SU-DHL-6 (cell line): ENCODE data around the gene NLGN1.

Experiments used
- H2AFZ ChIP-seq: fragments of 200-600 bp; sonication (generic); 2 replicates; pipeline ENCODE4 v1.6.1; 2014; ENCODE audit warnings: low read depth, mild to moderate bottlenecking, moderate library complexity, mixed read lengths, antibody characterized with exemption, low read length; ENCODE audit not compliant: severe bottlenecking
- H3F3A ChIP-seq: fragments of 200-600 bp; shearing (Covaris generic); 2 replicates; pipeline ENCODE4 v1.6.0; 2016; ENCODE audit warnings: antibody characterized with exemption, mild to moderate bottlenecking; ENCODE audit not compliant: insufficient read depth
- H3K27ac ChIP-seq: fragments of 200-600 bp; sonication (generic); 2 replicates; pipeline ENCODE4 v1.5.1; 2016; ENCODE audit warnings: low read depth, mild to moderate bottlenecking, low read length, moderate library complexity, mixed read lengths
- H3K27me3 ChIP-seq: fragments of 200-600 bp; sonication (generic), shearing (Covaris generic); 2 replicates; pipeline ENCODE4 v1.6.0; 2014; ENCODE audit warnings: mild to moderate bottlenecking, low read length
- H3K36me3 ChIP-seq: fragments of 200-600 bp; sonication (generic); 2 replicates; pipeline ENCODE4 v1.6.1; 2014; ENCODE audit warnings: mild to moderate bottlenecking, low read length, mixed read lengths
- H3K4me2 ChIP-seq: fragments of 300-600, 200-600 bp; shearing (Covaris generic), sonication (generic); 2 replicates; pipeline ENCODE4 v1.6.0; 2014; ENCODE audit warnings: low read length, low read depth, mild to moderate bottlenecking; ENCODE audit not compliant: poor library complexity, severe bottlenecking
- H3K4me3 ChIP-seq: fragments of 200-600 bp; sonication (generic); 2 replicates; pipeline ENCODE4 v1.5.1; 2014; ENCODE audit warnings: antibody characterized with exemption, low read length, mild to moderate bottlenecking, mixed read lengths; ENCODE audit not compliant: insufficient read depth, poor library complexity, severe bottlenecking
- H3K79me2 ChIP-seq: fragments of 200-600 bp; sonication (generic); 2 replicates; pipeline ENCODE4 v1.6.1; 2014; ENCODE audit warnings: mild to moderate bottlenecking, low read length, moderate library complexity; ENCODE audit not compliant: insufficient read depth
- H3K9ac ChIP-seq: fragments of 200-600 bp; sonication (generic); 2 replicates; pipeline ENCODE4 v1.7.0; 2014; ENCODE audit warnings: mild to moderate bottlenecking, low read length
- H3K9me2 ChIP-seq: fragments of 200-600 bp; sonication (generic); replicated peaks from 2 replicates; pipeline ENCODE4 v1.6.1; 2014; ENCODE audit warnings: low read length; ENCODE audit not compliant: insufficient read depth
- H3K9me3 ChIP-seq: fragments of 200-600 bp; sonication (generic); 2 replicates; pipeline ENCODE4 v1.6.1; 2014; ENCODE audit warnings: low read length, mixed read lengths; ENCODE audit not compliant: insufficient read depth
- H4K20me1 ChIP-seq: fragments of 200-600 bp; sonication (generic); 2 replicates; pipeline ENCODE4 v1.6.1; 2014; ENCODE audit warnings: low read depth, mild to moderate bottlenecking, antibody characterized with exemption, low read length, moderate library complexity, mixed read lengths
- EZH2phosphoT487 ChIP-seq: fragments of 200-600 bp; sonication (generic), shearing (Covaris generic); conservative IDR thresholded peaks from 2 replicates; pipeline ENCODE4 v1.6.1; 2018; ENCODE audit warnings: mild to moderate bottlenecking, antibody characterized with exemption, low read length, moderate library complexity, mixed read lengths
- TF ChIP-seq, protein P1 (sequence below): fragments of 200-600 bp; sonication (generic); IDR thresholded peaks from one replicate; pipeline ENCODE4 v1.5.1; 2017; ENCODE audit warnings: antibody characterized with exemption, mild to moderate bottlenecking, low read length, moderate library complexity; ENCODE audit not compliant: insufficient read depth, poor library complexity, severe bottlenecking

Gene NLGN1

DNA sequence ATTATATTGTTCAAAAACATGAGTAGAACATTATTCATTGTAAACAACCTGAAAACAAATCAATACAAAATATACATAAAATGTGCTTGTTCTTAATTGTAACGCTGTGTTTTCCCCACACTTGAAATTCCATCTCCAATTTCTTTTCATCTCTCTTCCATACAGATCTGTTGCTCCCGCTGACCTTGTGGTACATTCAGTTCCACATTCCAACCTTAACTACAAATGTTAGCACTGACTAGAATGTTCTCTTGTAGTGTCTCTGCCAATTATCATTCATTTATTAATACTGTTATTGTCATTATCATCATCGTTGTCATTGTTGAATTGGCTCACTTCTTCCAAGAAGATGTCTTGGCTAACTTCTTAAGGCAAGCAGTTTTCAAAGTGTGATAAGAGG is 65.7 kb downstream of the NLGN1 start:
- no peaks in the 10 kb centered on the region for H3K36me3 ChIP-seq
- H3K9me3 ChIP-seq, result no peaks in the 10 kb centered on the region
- no peak overlapping the region for H3K4me3 ChIP-seq
- no peak overlapping the region for H2AFZ ChIP-seq
- H3F3A ChIP-seq, result no peaks in the 10 kb centered on the region
- no peak for TF ChIP-seq EZH2phosphoT487
- H4K20me1 ChIP-seq, result no peaks in the 10 kb centered on the region
- no peak overlapping the region for H3K4me2 ChIP-seq
- H3K27ac ChIP-seq, result no peak overlapping the region
- H3K79me2 ChIP-seq, result no peaks in the 10 kb centered on the region
- no peaks in the 10 kb centered on the region for H3K9me2 ChIP-seq
- no peak overlapping the region for H3K9ac ChIP-seq
- H3K27me3 ChIP-seq, result no peaks in the 10 kb centered on the region

DNA sequence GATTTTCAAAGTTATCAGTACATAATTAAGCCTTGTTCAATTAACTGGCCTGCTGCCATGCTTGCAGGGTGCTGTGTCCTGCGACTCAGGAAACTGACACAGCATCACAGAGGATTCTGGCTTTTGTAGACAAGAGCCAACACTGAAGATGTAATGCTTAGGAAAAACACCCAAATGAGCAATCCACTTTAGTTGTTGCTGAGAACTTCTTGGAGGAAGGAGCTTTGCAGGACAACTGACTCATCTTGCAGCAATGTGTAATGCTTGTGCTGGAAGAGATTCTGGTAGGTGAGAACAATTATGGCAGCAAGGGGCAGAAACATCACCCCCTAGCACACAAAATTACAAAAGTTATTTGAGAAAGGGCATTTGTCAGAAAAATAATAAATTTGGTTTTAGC is 67.6 kb downstream of the NLGN1 start:
- Histone ChIP-seq H4K20me1 (no peaks in the 10 kb centered on the region), H3K9me2 (no peaks in the 10 kb centered on the region), H3K79me2 (no peaks in the 10 kb centered on the region), H3F3A (no peaks in the 10 kb centered on the region), H3K9ac (no peak overlapping the region), H2AFZ (no peak overlapping the region), H3K4me2 (no peak overlapping the region), H3K27ac (no peak overlapping the region), H3K4me3 (no peak overlapping the region), H3K27me3 (no peaks in the 10 kb centered on the region), H3K9me3 (no peaks in the 10 kb centered on the region), H3K36me3 (no peaks in the 10 kb centered on the region)
- no peak for TF ChIP-seq EZH2phosphoT487
- TF ChIP-seq, protein P1, sequence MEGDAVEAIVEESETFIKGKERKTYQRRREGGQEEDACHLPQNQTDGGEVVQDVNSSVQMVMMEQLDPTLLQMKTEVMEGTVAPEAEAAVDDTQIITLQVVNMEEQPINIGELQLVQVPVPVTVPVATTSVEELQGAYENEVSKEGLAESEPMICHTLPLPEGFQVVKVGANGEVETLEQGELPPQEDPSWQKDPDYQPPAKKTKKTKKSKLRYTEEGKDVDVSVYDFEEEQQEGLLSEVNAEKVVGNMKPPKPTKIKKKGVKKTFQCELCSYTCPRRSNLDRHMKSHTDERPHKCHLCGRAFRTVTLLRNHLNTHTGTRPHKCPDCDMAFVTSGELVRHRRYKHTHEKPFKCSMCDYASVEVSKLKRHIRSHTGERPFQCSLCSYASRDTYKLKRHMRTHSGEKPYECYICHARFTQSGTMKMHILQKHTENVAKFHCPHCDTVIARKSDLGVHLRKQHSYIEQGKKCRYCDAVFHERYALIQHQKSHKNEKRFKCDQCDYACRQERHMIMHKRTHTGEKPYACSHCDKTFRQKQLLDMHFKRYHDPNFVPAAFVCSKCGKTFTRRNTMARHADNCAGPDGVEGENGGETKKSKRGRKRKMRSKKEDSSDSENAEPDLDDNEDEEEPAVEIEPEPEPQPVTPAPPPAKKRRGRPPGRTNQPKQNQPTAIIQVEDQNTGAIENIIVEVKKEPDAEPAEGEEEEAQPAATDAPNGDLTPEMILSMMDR, result no peak

DNA sequence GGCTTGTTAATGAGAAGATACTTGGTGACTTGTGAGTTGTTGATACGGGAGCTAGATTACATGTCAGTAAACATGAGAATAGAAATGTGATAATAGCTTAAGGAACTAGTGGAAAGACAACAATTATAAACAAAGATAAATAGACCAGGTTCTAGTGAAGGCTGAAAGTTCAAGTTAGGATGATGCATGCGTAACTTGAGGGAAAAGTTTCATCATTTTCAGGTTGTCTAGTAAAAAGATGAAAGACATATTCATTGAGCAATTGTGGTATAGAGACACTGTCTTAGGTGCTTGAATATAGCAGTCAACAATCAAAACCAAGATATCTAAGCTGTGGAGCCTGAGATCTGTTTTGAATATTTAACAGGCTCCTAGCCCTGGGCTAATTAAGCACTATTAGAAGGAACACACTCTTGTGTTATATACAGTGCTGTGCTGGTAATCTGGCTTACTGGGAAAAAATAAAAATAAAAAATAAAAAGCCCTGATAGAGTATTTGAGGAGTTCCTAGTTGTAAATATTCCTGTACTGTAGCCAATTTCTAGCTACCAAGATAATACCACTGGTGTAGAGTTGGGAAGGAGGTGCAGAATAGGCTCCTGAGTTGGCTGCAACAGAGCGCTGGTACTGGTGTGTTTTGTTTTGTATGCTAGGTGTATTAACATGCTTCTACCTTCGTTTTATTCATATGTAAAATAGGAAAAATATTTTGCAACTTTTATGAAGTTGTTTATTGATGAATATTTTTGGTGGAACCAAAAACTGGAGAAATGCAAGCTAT is 68.5 kb downstream of the NLGN1 start:
- no peaks in the 10 kb centered on the region for H3F3A ChIP-seq
- H3K27ac ChIP-seq, result no peak overlapping the region
- H3K79me2 ChIP-seq, result no peaks in the 10 kb centered on the region
- no peak overlapping the region for H3K9ac ChIP-seq
- no peaks in the 10 kb centered on the region for H3K36me3 ChIP-seq
- H2AFZ ChIP-seq, result no peak overlapping the region
- TF ChIP-seq, protein P1, result no peak
- TF ChIP-seq EZH2phosphoT487, result no peak
- H3K4me3 ChIP-seq, result no peak overlapping the region
- H3K27me3 ChIP-seq, result no peaks in the 10 kb centered on the region
- no peaks in the 10 kb centered on the region for H3K9me3 ChIP-seq
- no peaks in the 10 kb centered on the region for H4K20me1 ChIP-seq
- H3K4me2 ChIP-seq, result no peak overlapping the region
- H3K9me2 ChIP-seq, result no peaks in the 10 kb centered on the region

DNA sequence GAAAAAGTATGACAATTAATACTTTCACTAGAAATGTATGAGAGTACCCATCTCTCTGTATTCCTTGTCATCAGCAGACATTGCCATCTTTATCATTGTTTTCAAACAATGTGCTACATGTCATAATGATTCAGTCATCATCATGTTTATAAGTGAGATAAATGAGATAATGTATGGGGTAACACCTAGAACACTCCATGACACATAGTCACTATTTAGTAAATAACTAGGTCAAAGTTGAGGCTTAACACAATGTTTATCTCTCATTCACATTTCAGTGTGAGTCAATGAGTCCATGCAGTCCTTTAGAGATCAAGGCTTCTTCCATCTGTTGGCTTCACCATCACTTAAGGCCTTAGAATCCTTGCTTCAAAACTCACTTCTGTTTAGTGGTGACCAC is 70.0 kb downstream of the NLGN1 start:
- H4K20me1 ChIP-seq, result no peaks in the 10 kb centered on the region
- no peaks in the 10 kb centered on the region for H3F3A ChIP-seq
- no peak overlapping the region for H3K4me2 ChIP-seq
- no peaks in the 10 kb centered on the region for H3K79me2 ChIP-seq
- no peak overlapping the region for H2AFZ ChIP-seq
- no peaks in the 10 kb centered on the region for H3K9me2 ChIP-seq
- no peaks in the 10 kb centered on the region for H3K9me3 ChIP-seq
- H3K36me3 ChIP-seq, result no peaks in the 10 kb centered on the region
- TF ChIP-seq, protein P1, result no peak
- TF ChIP-seq EZH2phosphoT487, result no peak
- H3K27me3 ChIP-seq, result no peaks in the 10 kb centered on the region
- H3K4me3 ChIP-seq, result no peak overlapping the region
- H3K9ac ChIP-seq, result no peak overlapping the region
- no peak overlapping the region for H3K27ac ChIP-seq
